H1 (cell line): ENCODE data around the gene ZNF511. TPM values are rescaled to one million over a fixed set of nuclear protein-coding genes. Genes with fewer than 3 reads are reported as not detected.
A peak's percentile ranks its signal among the peaks of the same experiment; 100 is the strongest.

Source experiments
- ASH2L ChIP-seq: fragments of 200-600, 300-600 bp; sonication (generic); IDR thresholded peaks from one replicate; pipeline ENCODE4 v1.7.1; 2017; ENCODE audit warnings: low read length
- E2F6 ChIP-seq: IDR thresholded peaks from 2 replicates; pipeline ENCODE4 v1.6.1; 2012; ENCODE audit warnings: inconsistent platforms
- EP300 ChIP-seq, 2 experiments: IDR thresholded peaks; 1 replicate in 1 of 2; 2 replicates in 1 of 2; pipeline ENCODE4 v1.6.1; 2011 to 2012; ENCODE audit warnings: low read depth in 2 of 2, low read length in 2 of 2, mild to moderate bottlenecking in 2 of 2, borderline replicate concordance in 1 of 2, inconsistent platforms in 1 of 2, moderate library complexity in 1 of 2
- EZH2 ChIP-seq: fragments of 200-600 bp; sonication (generic); IDR thresholded peaks from 2 replicates; pipeline ENCODE4 v1.7.1; 2012; ENCODE audit warnings: low read depth, mild to moderate bottlenecking, moderate library complexity, low read length, inconsistent platforms; ENCODE audit not compliant: severe bottlenecking
- HDAC2 ChIP-seq, 2 experiments: fragments of 300-600 bp in 1 of 2; sonication (generic) in 1 of 2; IDR thresholded peaks; 2 replicates each; pipeline ENCODE4 v1.6.1; 2011 to 2012; ENCODE audit warnings: low read depth in 2 of 2, low read length in 2 of 2, mild to moderate bottlenecking in 2 of 2, moderate library complexity in 2 of 2, borderline replicate concordance in 1 of 2, inconsistent platforms in 1 of 2
- MAX ChIP-seq: IDR thresholded peaks from 2 replicates; pipeline ENCODE4 v1.6.1; 2012; ENCODE audit warnings: inconsistent platforms
- SAP30 ChIP-seq: fragments of 300-600 bp; sonication (generic); IDR thresholded peaks from 2 replicates; pipeline ENCODE4 v1.7.1; 2012; ENCODE audit warnings: low read length, moderate library complexity, mild to moderate bottlenecking, inconsistent platforms; ENCODE audit not compliant: insufficient read depth, insufficient replicate concordance
- TAF1 ChIP-seq: IDR thresholded peaks from 2 replicates; pipeline ENCODE4 v1.6.1; 2011; ENCODE audit warnings: mild to moderate bottlenecking, low read depth, low read length
- polyA plus RNA-seq, 7 experiments: library from polyadenylated mRNA; depleted of rRNA in 3 of 7; stranded (reverse) in 5 of 7; unstranded in 2 of 7; fragments of >200 nt in 5 of 7; fragments of 200-250 nt in 2 of 7; gene quantifications; 1 replicate in 5 of 7; 2 replicates in 1 of 7; 4 replicates in 1 of 7; pipeline versions ENCODE4 v1.2.1 to v1.2.3, GENCODE V29; 2011 to 2013; ENCODE audit warnings: missing spikeins in 2 of 7, mixed read lengths in 2 of 7
- total RNA-seq: library from RNA; stranded (reverse); fragmentation: NEBNext Ultra II Directional; extraction: Animal tissue kit (Norgen Biotek cat#: 25700); gene quantifications from 2 replicates; pipeline ENCODE4 v1.2.1, GENCODE V29; 2021

Gene ZNF511
- total and polyA plus RNA-seq, 2 of the 8 experiments (the other 6 are each of a cell fraction or from before 2014, with no cell fraction given) = 55.4 to 71.7 TPM

- TF ChIP-seq EP300 (IDR thresholded peaks at IDR 0.05; ENCODE audit: borderline replicate concordance in 1 of 2, low read depth in 2 of 2, low read length in 2 of 2) (no peak), HDAC2 (IDR thresholded peaks at IDR 0.05; ENCODE audit: borderline replicate concordance in 1 of 2, low read depth in 2 of 2, low read length in 2 of 2) (no peak), TAF1 (no peak), EZH2 (no peak), E2F6 (0 out of 2 replicates have a peak, but pooled peaks have one; percentile 30), ASH2L (no peak), SAP30 (no peak), MAX (no peak; the same call in none of the 2 replicates)
- TF ChIP-seq, all 59 proteins: peak for 4
Observed at GRCh38 chr10:133309100-133309719, 496 bp downstream of the ZNF511 start (continued).
